K562 (cell line): Measurements from ENCODE around the gene RUNX1. TPM values are rescaled to one million over a fixed set of nuclear protein-coding genes. Genes with fewer than 3 reads are reported as not detected.

Experiments used
- ATAC-seq: fragments of 200-7000 bp; cut with Tn5 transposase; 3 replicates; pipeline ENCODE4 v1.9.1; 2020; ENCODE audit warnings: moderate library complexity
- BruUV-seq: library from RNA; stranded (reverse); fragments of 400-500 nt; replicated peaks from 2 replicates; lab custom pipeline; 2021; lab: Mats Ljungman, UMichigan
- CTCF ChIA-PET: fragments of 300-600 bp; formaldehyde crosslinking; extraction: SDS; loops from one replicate; lab custom pipeline; 2021; ENCODE audit warnings: low intra/inter-chr PET ratio; lab: Yijun Ruan, JAX
- POLR2A ChIA-PET: fragments of 300-600, 350-650 bp; sonication (Branson Sonifier 250); formaldehyde crosslinking; extraction: SDS; loops from one replicate; lab custom pipeline; 2021; ENCODE audit warnings: antibody characterized with exemption, inconsistent platforms; lab: Yijun Ruan, JAX
- DNase-seq, 4 experiments: peaks; one replicate each; pipeline versions ENCODE4 v3.0.0 to v3.0.0-alpha.2; 2011 to 2018; ENCODE audit warnings: low spot score in 3 of 4, mixed read lengths in 3 of 4; ENCODE audit errors: extremely low read depth in 1 of 4
- FAIRE-seq: peaks from 2 replicates; lab custom pipeline; 2011; peaks lifted over from hg19 to GRCh38; lab: Jason Lieb, UNC
- H2AFZ ChIP-seq: 2 replicates; pipeline ENCODE4 v1.6.0; 2011; ENCODE audit warnings: low read depth, low read length, control low read depth, inconsistent platforms
- H3K27ac ChIP-seq: fragments of 200-600 bp; 3 replicates; pipeline ENCODE4 v1.8.0; 2011; ENCODE audit warnings: low read depth, mild to moderate bottlenecking, control low read depth, inconsistent platforms, low read length, moderate library complexity, mixed read lengths; ENCODE audit errors: extremely low read depth
- H3K27me3 ChIP-seq, 2 experiments: fragments of 300-600 bp in 1 of 2; 2 replicates in 1 of 2; 3 replicates in 1 of 2; pipeline versions ENCODE4 v1.6.0 to v1.8.0; 2011; ENCODE audit warnings: inconsistent platforms in 2 of 2, low read length in 2 of 2, mild to moderate bottlenecking in 1 of 2, mixed read lengths in 1 of 2, moderate library complexity in 1 of 2; ENCODE audit not compliant: control insufficient read depth in 2 of 2, insufficient read depth in 2 of 2
- H3K36me3 ChIP-seq: fragments of 300-600 bp; 3 replicates; pipeline ENCODE4 v1.8.0; 2011; ENCODE audit warnings: mild to moderate bottlenecking, low read length, inconsistent platforms; ENCODE audit not compliant: control insufficient read depth, insufficient read depth
- H3K4me1 ChIP-seq, 2 experiments: fragments of 200-600 bp in 1 of 2; replicated peaks in 1 of 2; 2 replicates in 1 of 2; 3 replicates in 1 of 2; pipeline versions ENCODE4 v1.5.1 to v1.8.0; 2011; ENCODE audit warnings: inconsistent platforms in 2 of 2, low read length in 2 of 2, mild to moderate bottlenecking in 1 of 2, mixed read lengths in 1 of 2, moderate library complexity in 1 of 2; ENCODE audit not compliant: control insufficient read depth in 2 of 2, insufficient read depth in 2 of 2
- H3K4me2 ChIP-seq: 2 replicates; pipeline ENCODE4 v1.6.1; 2011; ENCODE audit warnings: low read length, control low read depth, inconsistent platforms, mixed read lengths; ENCODE audit not compliant: insufficient read depth
- H3K4me3 ChIP-seq: fragments of 200-600 bp; sonication (generic), shearing (Covaris generic); 2 replicates; pipeline ENCODE4 v1.5.1; 2016; ENCODE audit warnings: control low read depth, inconsistent platforms
- H3K79me2 ChIP-seq: fragments of 200-600 bp; 3 replicates; pipeline ENCODE4 v1.8.0; 2011; ENCODE audit warnings: low read length, inconsistent platforms; ENCODE audit not compliant: control insufficient read depth, insufficient read depth
- H3K9ac ChIP-seq, 2 experiments: 2 replicates each; pipeline versions ENCODE4 v1.6.0 to v1.6.1; 2011; ENCODE audit warnings: low read depth in 2 of 2, low read length in 2 of 2, control low read depth in 1 of 2, inconsistent platforms in 1 of 2, mild to moderate bottlenecking in 1 of 2, mixed read lengths in 1 of 2; ENCODE audit not compliant: insufficient read depth in 1 of 2
- H3K9me1 ChIP-seq: one replicate; pipeline ENCODE4 v1.6.0; 2011; ENCODE audit warnings: inconsistent platforms, mild to moderate bottlenecking, low read length, moderate library complexity; ENCODE audit not compliant: control insufficient read depth, insufficient read depth
- H3K9me3 ChIP-seq: replicated peaks from 2 replicates; pipeline ENCODE4 v1.5.1; 2011; ENCODE audit warnings: low read depth, low read length, inconsistent platforms; ENCODE audit not compliant: control insufficient read depth, insufficient read depth
- H4K20me1 ChIP-seq: replicated peaks from 2 replicates; pipeline ENCODE4 v1.6.1; 2011; ENCODE audit warnings: low read length, inconsistent platforms, mixed read lengths; ENCODE audit not compliant: control insufficient read depth, insufficient read depth
- ARID4B ChIP-seq: sonication (generic); formaldehyde crosslinking; IDR thresholded peaks from 2 replicates; pipeline ENCODE4 v1.8.0; 2022; ENCODE audit warnings: mild to moderate bottlenecking, missing genetic modification reagents
- BRD4 ChIP-seq: fragments of 200-600 bp; sonication (generic); IDR thresholded peaks from 2 replicates; pipeline ENCODE4 v1.6.1; 2017; ENCODE audit warnings: inconsistent platforms
- E4F1 ChIP-seq: fragments of 250-450 bp; sonication (Bioruptor Pico); IDR thresholded peaks from 2 replicates; pipeline ENCODE4 v1.5.0; 2021; ENCODE audit warnings: mild to moderate bottlenecking, borderline replicate concordance
- KHSRP ChIP-seq: fragments of 450-650 bp; IDR thresholded peaks from 2 replicates; pipeline ENCODE4 v1.6.1; 2017
- NKRF ChIP-seq: fragments of 450-650 bp; IDR thresholded peaks from 2 replicates; pipeline ENCODE4 v1.6.1; 2016; ENCODE audit warnings: borderline replicate concordance
- PHB2 ChIP-seq: fragments of 450-650 bp; IDR thresholded peaks from 2 replicates; pipeline ENCODE4 v1.6.1; 2017; ENCODE audit warnings: low read depth
- PTBP1 ChIP-seq: fragments of 200-400 bp; formaldehyde crosslinking; IDR thresholded peaks from 2 replicates; pipeline ENCODE4 v1.6.1; 2017; ENCODE audit warnings: low read depth, low read length
- SAFB ChIP-seq: fragments of 200-400 bp; formaldehyde crosslinking; IDR thresholded peaks from 2 replicates; pipeline ENCODE4 v1.6.1; 2017; ENCODE audit warnings: low read depth, low read length, borderline replicate concordance
- ZNF174 ChIP-seq: fragments of 250-450 bp; sonication (Bioruptor Pico); IDR thresholded peaks from 2 replicates; pipeline ENCODE4 v1.4.0; 2020; ENCODE audit warnings: mild to moderate bottlenecking
- ZNF311 ChIP-seq: fragments of 250-450 bp; sonication (Bioruptor Pico); IDR thresholded peaks from 2 replicates; pipeline ENCODE4 v1.4.0; 2020; ENCODE audit warnings: mild to moderate bottlenecking, moderate library complexity
- ZNF639 ChIP-seq, 2 experiments: fragments of 200-800 bp in 1 of 2; sonication (Bioruptor generic) in 1 of 2; sonication (generic) in 1 of 2; formaldehyde crosslinking in 1 of 2; IDR thresholded peaks in 1 of 2; conservative IDR thresholded peaks in 1 of 2; 2 replicates each; pipeline versions ENCODE4 v1.5.0 to v1.6.1; 2016 to 2020; ENCODE audit warnings: missing compliant biosample characterization in 1 of 2, missing genetic modification characterization in 1 of 2, missing genetic modification reagents in 1 of 2
- WGBS: fragments of 100-300 bp; shearing (Covaris generic); methylation state at CpG from one replicate; pipeline ENCODE4 v1.1.6; 2016; ENCODE audit warnings: low coverage, mixed read lengths; ENCODE audit not compliant: insufficient coverage; ENCODE audit errors: missing lambda C conversion rate; 5-methylcytosine and 5-hydroxymethylcytosine counted together
- in situ Hi-C: fragments of 300-500 bp; cut with MboI; formaldehyde crosslinking; loops from 4 replicates; pipeline ENCODE4 v1.15.0; 2018; ENCODE audit warnings: inconsistent platforms, mixed read lengths
- intact Hi-C: fragments of 100-400 bp; cut with micrococcal nuclease; formaldehyde crosslinking; loops from 2 replicates; pipeline ENCODE4 v1.14.2; 2022
- polyA plus RNA-seq, 8 experiments: library from polyadenylated mRNA; depleted of rRNA in 4 of 8; stranded (reverse) in 5 of 8; unstranded in 3 of 8; fragments of >200 nt; fragmentation: Nextera tagmentation in 2 of 8; fragmentation: Illumina TruSeq in 1 of 8; extraction: Ambion mirVana in 2 of 8; extraction: Trizol in 1 of 8; gene quantifications; 2 replicates each; pipeline versions ENCODE4 v1.2.1 to v1.2.3, GENCODE V29; 2011 to 2014; ENCODE audit warnings: inconsistent platforms in 1 of 8, missing spikeins in 1 of 8
- total RNA-seq, 7 experiments: library from RNA; depleted of rRNA in 6 of 7; stranded (reverse); fragments of >200 nt in 6 of 7; fragmentation: Illumina TruSeq in 2 of 7; extraction: Trizol in 2 of 7; gene quantifications; 2 replicates each; pipeline versions ENCODE4 v1.2.1 to v1.2.3, GENCODE V29; 2011 to 2021; ENCODE audit warnings: low replicate concordance in 1 of 7

Gene RUNX1
- total and polyA plus RNA-seq, 9 of the 15 experiments (the other 6 are each of a cell fraction or from before 2014, with no cell fraction given), result 2.2 to 68.6 (median 17.8) TPM

- Histone ChIP-seq H3K9me3 (no peaks in the 10 kb centered on the region), H4K20me1 (0 out of 2 replicates have a peak, but pooled peaks cover 3% of the 10 kb centered on the region), H3K9me1 (no peaks in the 10 kb centered on the region), H3K4me2 (no peak overlapping the region), H3K27me3 (no peaks in the 10 kb centered on the region), H3K4me3 (no peak overlapping the region), H3K27ac (no peak overlapping the region), H3K36me3 (peaks cover 71% of the 10 kb centered on the region), H2AFZ (no peak overlapping the region), H3K9ac (no peak overlapping the region), H3K79me2 (no peaks in the 10 kb centered on the region), H3K4me1 (no peaks in the 10 kb centered on the region)
- no peak for DNase-seq
- TF ChIP-seq NKRF (no peak), ZNF174 (CRISPR knock-in tag) (no peak), ZNF639 (CRISPR knock-in tag; conservative IDR thresholded peaks at IDR 0.05 in 1 of 2, IDR thresholded peaks at IDR 0.05 in 1 of 2) (no peak), SAFB (no peak), E4F1 (CRISPR knock-in tag) (no peak), BRD4 (no peak), PHB2 (no peak), KHSRP (no peak), ARID4B (CRISPR knock-in tag) (no peak), ZNF311 (CRISPR knock-in tag) (no peak), PTBP1 (no peak)
- intact Hi-C loops, result no loop called here
- ChIA-PET CTCF (no interaction called here), POLR2A (interaction anchor here (0.7 to 1.2 kb wide), 5 partner anchors 8 to 1035 kb away, joined by 3 to 5 read pairs (median 4); no protein-coding TSS in a partner anchor)
- in situ Hi-C loops, result no loop called here
- no peak for FAIRE-seq
- WGBS, result 90% methylated on average over 4 of the region's 4 CpGs
- no TSS peak for BruUV-seq
- no peak for ATAC-seq
These were observed 237.7 kb downstream of the RUNX1 start for GRCh38 chr21:34811368-34811767.
